H7 (cell line): ENCODE results near the gene CXCL12. TPM values are rescaled to one million over a fixed set of nuclear protein-coding genes. Genes with fewer than 3 reads are reported as not detected.

ENCODE experiments used
- DNase-seq: peaks from one replicate; pipeline ENCODE4 v3.0.0; 2012
- H3K27me3 ChIP-seq: 2 replicates; pipeline ENCODE4 v1.6.0; 2011; ENCODE audit warnings: mild to moderate bottlenecking, low read length; ENCODE audit not compliant: control insufficient read depth, insufficient read depth
- H3K36me3 ChIP-seq: replicated peaks from 2 replicates; pipeline ENCODE4 v1.5.1; 2011; ENCODE audit warnings: low read length; ENCODE audit not compliant: control insufficient read depth, insufficient read depth
- H3K4me3 ChIP-seq: 2 replicates; pipeline ENCODE4 v1.5.1; 2011; ENCODE audit warnings: low read depth, mild to moderate bottlenecking, control low read depth, low read length, moderate library complexity; ENCODE audit not compliant: insufficient read depth
- total RNA-seq: library from RNA; depleted of rRNA; stranded (reverse); fragments of >200 nt; shearing (Covaris generic); gene quantifications from 2 replicates; pipeline ENCODE4 v1.2.3, GENCODE V29; 2014

CXCL12 gene
- total RNA-seq, 1 experiment from 2014 or later = 21.1 TPM

DNA sequence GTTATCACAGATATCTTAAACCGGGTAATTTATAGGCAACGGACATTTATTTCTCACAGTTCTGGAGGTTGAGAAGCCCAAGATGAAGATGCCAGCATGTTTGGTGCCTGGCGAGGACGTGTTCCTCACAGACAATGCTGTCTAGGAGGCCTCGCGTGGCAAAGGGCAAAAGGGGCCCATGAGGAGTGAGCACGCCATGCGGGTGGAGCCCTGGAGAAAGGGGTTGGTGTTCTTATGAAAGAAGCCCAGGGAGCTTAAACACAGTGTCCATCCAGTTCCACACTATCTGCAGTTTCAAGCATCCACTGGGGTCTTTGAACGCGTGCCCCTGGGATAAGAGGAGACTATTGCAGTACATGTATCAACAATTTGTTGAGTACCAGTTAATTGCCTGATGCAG, 51.4 kb downstream of the CXCL12 start:
- no peaks in the 10 kb centered on the region for H3K27me3 ChIP-seq
- H3K4me3 ChIP-seq = no peak overlapping the region
- no peak for DNase-seq
- no peaks in the 10 kb centered on the region for H3K36me3 ChIP-seq

- Histone ChIP-seq H3K27me3 (no peaks in the 10 kb centered on the region), H3K36me3 (no peaks in the 10 kb centered on the region), H3K4me3 (no peak overlapping the region)
- no peak for DNase-seq
Observed at GRCh38 chr10:44332465-44332864, 52.4 kb downstream of the CXCL12 start.

DNA sequence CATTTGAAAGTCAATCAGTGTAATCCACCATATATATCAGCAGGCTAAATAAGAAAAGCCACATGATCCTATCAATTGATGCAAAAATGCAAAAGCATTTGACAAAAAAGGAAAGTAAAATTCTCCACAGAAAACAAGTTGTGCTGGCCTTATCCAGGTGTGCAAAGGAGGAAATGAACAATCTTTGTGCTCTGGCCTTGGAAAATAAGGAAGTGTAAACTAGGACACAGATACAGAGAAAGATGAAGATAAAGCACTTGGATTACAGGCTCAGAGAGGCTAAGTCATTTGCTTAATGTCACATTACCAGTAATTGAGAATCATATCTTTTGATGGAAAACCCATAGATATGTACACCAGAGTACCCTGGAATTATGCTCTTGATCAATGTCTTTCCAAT, 54.5 kb downstream of the CXCL12 start:
- Histone ChIP-seq H3K36me3 (no peaks in the 10 kb centered on the region), H3K27me3 (no peaks in the 10 kb centered on the region), H3K4me3 (no peak overlapping the region)
- no peak for DNase-seq

GRCh38 chr10:44327461-44327860, 57.4 kb downstream of the CXCL12 start:
- DNase-seq = no peak
- Histone ChIP-seq H3K27me3 (no peaks in the 10 kb centered on the region), H3K36me3 (no peaks in the 10 kb centered on the region)

More at GRCh38 chr10:44327461-44327860, 57.4 kb downstream of the CXCL12 start:
- no peak overlapping the region for H3K4me3 ChIP-seq
